Neural progenitor cell (in vitro differentiated cells): ENCODE measurements around the gene SLC6A14.

Experiments used
- EZH2phosphoT487 ChIP-seq: fragments of 200-600 bp; sonication (generic); IDR thresholded peaks from 2 replicates; pipeline ENCODE4 v1.6.1; 2017; ENCODE audit warnings: antibody characterized with exemption
- TF ChIP-seq, protein P1 (sequence below): fragments of 200-600 bp; sonication (generic); IDR thresholded peaks from 2 replicates; pipeline ENCODE4 v1.5.1; 2017; ENCODE audit warnings: antibody characterized with exemption, mild to moderate bottlenecking

DNA sequence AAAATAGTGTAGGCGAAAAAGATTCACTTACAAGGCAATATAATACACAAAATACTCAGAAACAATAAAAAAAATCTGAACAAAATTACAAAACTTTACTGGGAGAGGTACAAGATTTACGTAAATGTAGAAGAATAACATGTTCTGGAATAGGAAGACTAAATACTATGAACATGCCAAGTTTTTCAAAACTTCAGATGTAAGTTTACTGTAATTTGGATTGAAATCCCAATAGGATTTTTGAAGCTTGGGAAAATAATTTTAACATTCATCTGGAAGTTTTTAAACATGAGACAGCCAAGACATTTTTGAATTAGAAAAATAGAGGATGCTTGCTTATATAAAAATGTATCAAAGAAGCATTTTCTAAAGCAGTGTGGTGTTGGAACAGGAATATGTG, 56.9 kb downstream of the SLC6A14 start:
- TF ChIP-seq, protein P1, sequence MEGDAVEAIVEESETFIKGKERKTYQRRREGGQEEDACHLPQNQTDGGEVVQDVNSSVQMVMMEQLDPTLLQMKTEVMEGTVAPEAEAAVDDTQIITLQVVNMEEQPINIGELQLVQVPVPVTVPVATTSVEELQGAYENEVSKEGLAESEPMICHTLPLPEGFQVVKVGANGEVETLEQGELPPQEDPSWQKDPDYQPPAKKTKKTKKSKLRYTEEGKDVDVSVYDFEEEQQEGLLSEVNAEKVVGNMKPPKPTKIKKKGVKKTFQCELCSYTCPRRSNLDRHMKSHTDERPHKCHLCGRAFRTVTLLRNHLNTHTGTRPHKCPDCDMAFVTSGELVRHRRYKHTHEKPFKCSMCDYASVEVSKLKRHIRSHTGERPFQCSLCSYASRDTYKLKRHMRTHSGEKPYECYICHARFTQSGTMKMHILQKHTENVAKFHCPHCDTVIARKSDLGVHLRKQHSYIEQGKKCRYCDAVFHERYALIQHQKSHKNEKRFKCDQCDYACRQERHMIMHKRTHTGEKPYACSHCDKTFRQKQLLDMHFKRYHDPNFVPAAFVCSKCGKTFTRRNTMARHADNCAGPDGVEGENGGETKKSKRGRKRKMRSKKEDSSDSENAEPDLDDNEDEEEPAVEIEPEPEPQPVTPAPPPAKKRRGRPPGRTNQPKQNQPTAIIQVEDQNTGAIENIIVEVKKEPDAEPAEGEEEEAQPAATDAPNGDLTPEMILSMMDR = no peak
- TF ChIP-seq EZH2phosphoT487 = no peak
